ENCODE data around the gene TOM1L1. TPM values are rescaled to one million over a fixed set of nuclear protein-coding genes. Genes with fewer than 3 reads are reported as not detected.

TOM1L1 gene
- total RNA-seq, 1 donor from 2014 or later, result 5.0 TPM

- DNase-seq (ENCODE audit: extremely low read depth, low read depth, low spot score), result no peak
These were observed 44.6 kb downstream of the TOM1L1 start for GRCh38 chr17:54945231-54945630.

GRCh38 chr17:54945671-54946070, 45.0 kb downstream of the TOM1L1 start:
- DNase-seq (ENCODE audit: extremely low read depth, low read depth, low spot score), result no peak

GRCh38 chr17:54947396-54947795, 46.7 kb downstream of the TOM1L1 start:
- no peak for DNase-seq (ENCODE audit: extremely low read depth, low read depth, low spot score)

- DNase-seq (ENCODE audit: extremely low read depth, low read depth, low spot score), result no peak
These were observed 47.7 kb downstream of the TOM1L1 start for GRCh38 chr17:54948380-54948779.

GRCh38 chr17:54950116-54950515, 49.5 kb downstream of the TOM1L1 start:
- DNase-seq (ENCODE audit: extremely low read depth, low read depth, low spot score), result no peak

- DNase-seq (ENCODE audit: extremely low read depth, low read depth, low spot score), result no peak
These were observed 50.6 kb downstream of the TOM1L1 start for GRCh38 chr17:54951286-54951685.

GRCh38 chr17:54956791-54957190, 56.1 kb downstream of the TOM1L1 start:
- DNase-seq (ENCODE audit: extremely low read depth, low read depth, low spot score), result no peak

- no peak for DNase-seq (ENCODE audit: extremely low read depth, low read depth, low spot score)
These were observed 67.1 kb downstream of the TOM1L1 start for GRCh38 chr17:54967621-54968261.

GRCh38 chr17:54968262-54968987, 67.8 kb downstream of the TOM1L1 start, which contains the start of the genes COX11 and STXBP4:
Gene COX11 (minus strand): TSS chr17:54968654. CDS start chr17:54968646, 8 bp downstream.
Gene STXBP4 (plus strand): TSS chr17:54968765. CDS start chr17:54986220, 17,455 bp downstream.
- DNase-seq (ENCODE audit: extremely low read depth, low read depth, low spot score), result peak; percentile 76

GRCh38 chr17:54968988-54969332, 68.3 kb downstream of the TOM1L1 start:
- DNase-seq (ENCODE audit: extremely low read depth, low read depth, low spot score), result no peak

GRCh38 chr17:54969658-54970572, 69.3 kb downstream of the TOM1L1 start:
- DNase-seq (ENCODE audit: extremely low read depth, low read depth, low spot score), result no peak

- DNase-seq (ENCODE audit: extremely low read depth, low read depth, low spot score), result no peak
These were observed 70.5 kb downstream of the TOM1L1 start for GRCh38 chr17:54971147-54971546.

GRCh38 chr17:54971901-54972300, 71.2 kb downstream of the TOM1L1 start:
- no peak for DNase-seq (ENCODE audit: extremely low read depth, low read depth, low spot score)

GRCh38 chr17:54972406-54973138, 71.9 kb downstream of the TOM1L1 start:
- DNase-seq (ENCODE audit: extremely low read depth, low read depth, low spot score), result no peak

GRCh38 chr17:54974759-54975158, 74.1 kb downstream of the TOM1L1 start:
- no peak for DNase-seq (ENCODE audit: extremely low read depth, low read depth, low spot score)

GRCh38 chr17:54976316-54976715, 75.7 kb downstream of the TOM1L1 start:
- DNase-seq (ENCODE audit: extremely low read depth, low read depth, low spot score), result no peak

GRCh38 chr17:54977744-54978143, 77.1 kb downstream of the TOM1L1 start:
- DNase-seq (ENCODE audit: extremely low read depth, low read depth, low spot score), result no peak

GRCh38 chr17:54979657-54980056, 79.0 kb downstream of the TOM1L1 start:
- no peak for DNase-seq (ENCODE audit: extremely low read depth, low read depth, low spot score)

GRCh38 chr17:54980375-54980774, 79.7 kb downstream of the TOM1L1 start:
- no peak for DNase-seq (ENCODE audit: extremely low read depth, low read depth, low spot score)

GRCh38 chr17:54982399-54982798, 81.7 kb downstream of the TOM1L1 start:
- no peak for DNase-seq (ENCODE audit: extremely low read depth, low read depth, low spot score)

GRCh38 chr17:54983260-54983659, 82.6 kb downstream of the TOM1L1 start:
- no peak for DNase-seq (ENCODE audit: extremely low read depth, low read depth, low spot score)
